ENCODE measurements around the gene MTIF3.

GRCh38 chr13:27395007-27395510, 55.3 kb downstream of the MTIF3 start:
- no peak for TF ChIP-seq CTCF (IDR thresholded peaks at IDR 0.05 in 8 of 11, conservative IDR thresholded peaks at IDR 0.05 in 3 of 11)
- no peak for TF ChIP-seq POLR2A (IDR thresholded peaks at IDR 0.05)
- TF ChIP-seq POLR2AphosphoS5 (IDR thresholded peaks at IDR 0.05): no peak
